IMR-90 (cell line): ENCODE results near the gene ALG8. TPM values are rescaled to one million over a fixed set of nuclear protein-coding genes. Genes with fewer than 3 reads are reported as not detected.

Experiments used
- ATAC-seq: fragments of 200-7000 bp; cut with Tn5 transposase; 2 replicates; pipeline ENCODE4 v1.9.1; 2020; ENCODE audit warnings: low read depth, mild to moderate bottlenecking, moderate library complexity
- BruUV-seq: library from RNA; stranded (reverse); fragments of 400-500 nt; replicated peaks from 2 replicates; lab custom pipeline; 2021; lab: Mats Ljungman, UMichigan
- CTCF ChIA-PET: fragments of 300-600 bp; formaldehyde crosslinking; extraction: SDS; loops from one replicate; lab custom pipeline; 2021; ENCODE audit warnings: antibody characterized with exemption; lab: Yijun Ruan, JAX
- POLR2A ChIA-PET: fragments of 300-600 bp; sonication (Branson Sonifier 250); formaldehyde crosslinking; loops from one replicate; lab custom pipeline; 2022; ENCODE audit warnings: antibody characterized with exemption; ENCODE audit not compliant: unreplicated experiment; lab: Charles Lee
- DNase-seq: peaks from one replicate; pipeline ENCODE4 v3.0.0; 2013
- H2AFZ ChIP-seq: replicated peaks from 2 replicates; pipeline ENCODE3; 2013; ENCODE audit warnings: low read length, mild to moderate bottlenecking; ENCODE audit not compliant: poor library complexity
- H2AK5ac ChIP-seq: 2 replicates; pipeline ENCODE4 v1.6.1; 2013; ENCODE audit warnings: low read depth, low read length, inconsistent platforms
- H2AK9ac ChIP-seq: replicated peaks from 2 replicates; pipeline ENCODE3; 2013; ENCODE audit warnings: mild to moderate bottlenecking, low read depth, low read length, moderate library complexity; ENCODE audit not compliant: poor library complexity
- H2BK120ac ChIP-seq: 2 replicates; pipeline ENCODE4 v1.6.1; 2013; ENCODE audit warnings: low read depth, low read length, inconsistent platforms
- H2BK15ac ChIP-seq: 3 replicates; pipeline ENCODE4 v1.6.1; 2013; ENCODE audit warnings: low read depth, low read length, inconsistent platforms
- H2BK20ac ChIP-seq: 2 replicates; pipeline ENCODE4 v1.6.1; 2013; ENCODE audit warnings: low read depth, mild to moderate bottlenecking, inconsistent platforms, low read length, moderate library complexity
- H2BK5ac ChIP-seq: 2 replicates; pipeline ENCODE4 v1.6.1; 2013; ENCODE audit warnings: mild to moderate bottlenecking, low read depth, low read length, inconsistent platforms; ENCODE audit not compliant: poor library complexity, severe bottlenecking
- H3K14ac ChIP-seq: replicated peaks from 2 replicates; pipeline ENCODE4 v1.6.1; 2013; ENCODE audit warnings: low read depth, low read length, inconsistent platforms
- H3K18ac ChIP-seq: 2 replicates; pipeline ENCODE4 v1.6.1; 2013; ENCODE audit warnings: low read depth, low read length, control low read depth
- H3K23ac ChIP-seq: 2 replicates; pipeline ENCODE4 v1.6.1; 2013; ENCODE audit warnings: low read depth, low read length, inconsistent platforms
- H3K27ac ChIP-seq: 2 replicates; pipeline ENCODE4 v1.5.1; 2013; ENCODE audit warnings: mild to moderate bottlenecking, control low read depth, low read length; ENCODE audit not compliant: insufficient read depth
- H3K27me3 ChIP-seq: 2 replicates; pipeline ENCODE4 v1.6.1; 2013; ENCODE audit warnings: low read length; ENCODE audit not compliant: control insufficient read depth, insufficient read depth
- H3K36me3 ChIP-seq: 2 replicates; pipeline ENCODE4 v1.6.1; 2013; ENCODE audit warnings: low read length, mixed read lengths; ENCODE audit not compliant: control insufficient read depth, insufficient read depth
- H3K4ac ChIP-seq: 2 replicates; pipeline ENCODE4 v1.6.1; 2013; ENCODE audit warnings: low read depth, low read length, inconsistent platforms
- H3K4me1 ChIP-seq: 2 replicates; pipeline ENCODE4 v1.6.1; 2013; ENCODE audit warnings: low read length, mixed read lengths; ENCODE audit not compliant: control insufficient read depth, insufficient read depth
- H3K4me2 ChIP-seq: 2 replicates; pipeline ENCODE4 v1.6.1; 2013; ENCODE audit warnings: low read depth, mild to moderate bottlenecking, control low read depth, low read length, moderate library complexity
- H3K4me3 ChIP-seq: 2 replicates; pipeline ENCODE4 v1.5.1; 2013; ENCODE audit warnings: low read depth, mild to moderate bottlenecking, control low read depth, low read length, moderate library complexity; ENCODE audit not compliant: insufficient read depth
- H3K56ac ChIP-seq: 2 replicates; pipeline ENCODE4 v1.6.1; 2013; ENCODE audit warnings: low read length, inconsistent platforms; ENCODE audit not compliant: insufficient read depth; ENCODE audit errors: extremely low read depth
- H3K79me1 ChIP-seq, 2 experiments: 2 replicates each; pipeline ENCODE4 v1.6.1; 2013; ENCODE audit warnings: low read length in 2 of 2, inconsistent platforms in 1 of 2, low read depth in 1 of 2
- H3K9ac ChIP-seq: 2 replicates; pipeline ENCODE4 v1.6.1; 2013; ENCODE audit warnings: low read depth, low read length, control low read depth
- H3K9me1 ChIP-seq: 2 replicates; pipeline ENCODE4 v1.6.1; 2013; ENCODE audit warnings: low read length, inconsistent platforms; ENCODE audit not compliant: insufficient read depth
- H3K9me3 ChIP-seq: 2 replicates; pipeline ENCODE4 v1.6.1; 2013; ENCODE audit warnings: low read length; ENCODE audit not compliant: control insufficient read depth, insufficient read depth
- H4K20me1 ChIP-seq: 2 replicates; pipeline ENCODE4 v1.6.1; 2013; ENCODE audit warnings: low read length, inconsistent platforms; ENCODE audit not compliant: insufficient read depth
- H4K5ac ChIP-seq: 2 replicates; pipeline ENCODE4 v1.6.1; 2013; ENCODE audit warnings: mild to moderate bottlenecking, low read depth, low read length, control low read depth
- H4K8ac ChIP-seq, 2 experiments: 2 replicates each; pipeline ENCODE4 v1.6.1; 2013; ENCODE audit warnings: low read depth in 2 of 2, low read length in 2 of 2, control low read depth in 1 of 2, inconsistent platforms in 1 of 2
- H4K91ac ChIP-seq: 2 replicates; pipeline ENCODE4 v1.6.1; 2013; ENCODE audit warnings: low read depth, low read length, inconsistent platforms; ENCODE audit not compliant: insufficient read depth
- BHLHE40 ChIP-seq: fragments of 150-350 bp; IDR thresholded peaks from 2 replicates; pipeline ENCODE4 v1.6.1; 2016; ENCODE audit warnings: mild to moderate bottlenecking, low read depth, low read length
- CEBPB ChIP-seq: IDR thresholded peaks from 2 replicates; pipeline ENCODE4 v1.6.1; 2012; ENCODE audit warnings: low read depth, low read length, improper control_type of control experiment
- CHD1 ChIP-seq: IDR thresholded peaks from 2 replicates; pipeline ENCODE4 v1.6.1; 2012; ENCODE audit warnings: low read depth, low read length, improper control_type of control experiment
- CTCF ChIP-seq: conservative IDR thresholded peaks from 2 replicates; pipeline ENCODE4 v1.5.1; 2012; ENCODE audit warnings: mild to moderate bottlenecking, low read depth, low read length, improper control_type of control experiment
- ELK1 ChIP-seq: fragments of 150-350 bp; IDR thresholded peaks from 2 replicates; pipeline ENCODE4 v1.6.1; 2016; ENCODE audit warnings: low read depth, mild to moderate bottlenecking, low read length, moderate library complexity, borderline replicate concordance
- FOS ChIP-seq: fragments of 150-350 bp; IDR thresholded peaks from 2 replicates; pipeline ENCODE4 v1.6.1; 2016; ENCODE audit warnings: low read depth, low read length
- MAFK ChIP-seq: IDR thresholded peaks from 2 replicates; pipeline ENCODE4 v1.6.1; 2012; ENCODE audit warnings: low read depth, low read length, improper control_type of control experiment
- MAZ ChIP-seq: IDR thresholded peaks from 2 replicates; pipeline ENCODE4 v1.6.1; 2012; ENCODE audit warnings: low read depth, mild to moderate bottlenecking, low read length, improper control_type of control experiment, moderate library complexity, borderline replicate concordance
- MXI1 ChIP-seq: IDR thresholded peaks from 2 replicates; pipeline ENCODE4 v1.6.1; 2012; ENCODE audit warnings: low read depth, mild to moderate bottlenecking, low read length, moderate library complexity, borderline replicate concordance
- POLR2A ChIP-seq: IDR thresholded peaks from 2 replicates; pipeline ENCODE4 v1.6.1; 2012; ENCODE audit warnings: mild to moderate bottlenecking, low read depth, low read length
- RAD21 ChIP-seq: IDR thresholded peaks from 2 replicates; pipeline ENCODE4 v1.6.1; 2012; ENCODE audit warnings: low read length, improper control_type of control experiment
- SMC3 ChIP-seq: fragments of 150-350 bp; IDR thresholded peaks from 2 replicates; pipeline ENCODE4 v1.6.1; 2016; ENCODE audit warnings: low read depth, mild to moderate bottlenecking, antibody characterized with exemption, low read length, moderate library complexity
- USF2 ChIP-seq: fragments of 150-350 bp; IDR thresholded peaks from 2 replicates; pipeline ENCODE4 v1.6.1; 2017; ENCODE audit warnings: mild to moderate bottlenecking, antibody characterized with exemption, low read length, low read depth
- WGBS, 2 experiments: methylation state at CpG; one replicate each; pipeline versions ENCODE4 v1.1.5 to v1.1.7; 2013; ENCODE audit warnings: missing lambda C conversion rate in 2 of 2; ENCODE audit not compliant: insufficient read length in 1 of 2; ENCODE audit errors: extremely low coverage in 2 of 2; 5-methylcytosine and 5-hydroxymethylcytosine counted together
- dilution Hi-C: fragments of 300-500 bp; cut with HindIII; formaldehyde crosslinking; loops from one replicate; pipeline ENCODE4 v1.14.3; 2018; ENCODE audit warnings: low sequenced_read_pairs; ENCODE audit not compliant: unreplicated experiment
- in situ Hi-C: fragments of 300-500 bp; cut with MboI; formaldehyde crosslinking; loops from 3 replicates; pipeline ENCODE4 v1.14.3; 2019; ENCODE audit warnings: low sequenced_read_pairs, inconsistent platforms, mixed read lengths
- intact Hi-C: fragments of 100-400 bp; cut with micrococcal nuclease; formaldehyde crosslinking; loops from 2 replicates; pipeline ENCODE4 v1.10.0; 2022
- polyA plus RNA-seq, 3 experiments: library from polyadenylated mRNA; depleted of rRNA; stranded (reverse); fragments of >200 nt; gene quantifications; 2 replicates each; pipeline ENCODE4 v1.2.3, GENCODE V29; 2012; ENCODE audit warnings: low replicate concordance in 1 of 3
- total RNA-seq: library from RNA; depleted of rRNA; stranded (reverse); fragments of >200 nt; gene quantifications from 2 replicates; pipeline ENCODE4 v1.2.3, GENCODE V29; 2012

The ALG8 gene
- total and polyA plus RNA-seq, 2 of the 4 experiments (the other 2 are of a cell fraction): 27.8 to 31.8 TPM

GRCh38 chr11:78078218-78079167 lies 60.9 kb downstream of the ALG8 start:
- Histone ChIP-seq H4K8ac (peak overlapping the region; percentile 93 to 99; a peak in 1 of 4 replicates), H3K9me1 (peaks cover 17% of the 10 kb centered on the region), H3K4me2 (peak overlapping the region; percentile 38), H3K56ac (peak overlapping the region; percentile 66), H4K5ac (no peak overlapping the region), H3K36me3 (0 out of 2 replicates have a peak, but pooled peaks cover 2% of the 10 kb centered on the region), H3K14ac (peak overlapping the region; percentile 94; the same call in 1 of the 2 replicates), H2AK9ac (peak overlapping the region; percentile 92), H3K27ac (no peak overlapping the region), H4K91ac (no peak overlapping the region), H2AK5ac (peak overlapping the region; percentile 38; the same call in 1 of the 2 replicates), H3K4me1 (peaks cover 4% of the 10 kb centered on the region; the same call in 1 of the 2 replicates), H4K20me1 (peaks cover 32% of the 10 kb centered on the region), H3K79me1 (peaks cover 8 to 51% of the 10 kb centered on the region in 2 experiments), H2BK15ac (no peak overlapping the region), H2BK5ac (no peak overlapping the region), H3K18ac (no peak overlapping the region), H2BK120ac (no peak overlapping the region), H3K4me3 (peak overlapping the region; percentile 78), H2AFZ (no peak overlapping the region), H3K27me3 (no peaks in the 10 kb centered on the region), H3K9ac (peak overlapping the region; percentile 91), H3K23ac (peak overlapping the region; percentile 99), H3K4ac (peak overlapping the region; percentile 90; the same call in 1 of the 2 replicates), H2BK20ac (no peak overlapping the region), H3K9me3 (no peaks in the 10 kb centered on the region)
- in situ Hi-C loops: no loop called here
- intact Hi-C loops: no loop called here
- BruUV-seq: no TSS peak
- WGBS, 2 experiments: 45% methylated on average over 7 of the region's 21 CpGs; no CpG with 5 or more reads in 1 of the 2 experiments
- no peak for TF ChIP-seq SMC3
- no peak for TF ChIP-seq BHLHE40
- TF ChIP-seq POLR2A: no peak
- TF ChIP-seq CTCF: no peak
- TF ChIP-seq RAD21: no peak
- TF ChIP-seq CEBPB: no peak
- TF ChIP-seq FOS: no peak
- TF ChIP-seq MAZ: no peak
- no peak for TF ChIP-seq MAFK
- no peak for TF ChIP-seq CHD1
- no peak for TF ChIP-seq USF2
- no peak for TF ChIP-seq MXI1
- no peak for TF ChIP-seq ELK1
- ATAC-seq: no peak
- DNase-seq: no peak
- POLR2A ChIA-PET: interaction anchor here (0.5 to 0.9 kb wide), 4 partner anchors 12 to 99 kb away, joined by 3 to 4 read pairs (median 4); no protein-coding TSS in a partner anchor
- dilution Hi-C loops: no loop called here
- CTCF ChIA-PET: interaction anchor here (0.6 to 1.1 kb wide), 2 partner anchors 20 to 32 kb away, joined by 3 read pairs; no protein-coding TSS in a partner anchor
